ENCODE results near the gene DENND5B.

DENND5B gene

GRCh38 chr12:31368666-31369361 lies 222.1 kb downstream of the DENND5B start:
- no peak for DNase-seq

DNA sequence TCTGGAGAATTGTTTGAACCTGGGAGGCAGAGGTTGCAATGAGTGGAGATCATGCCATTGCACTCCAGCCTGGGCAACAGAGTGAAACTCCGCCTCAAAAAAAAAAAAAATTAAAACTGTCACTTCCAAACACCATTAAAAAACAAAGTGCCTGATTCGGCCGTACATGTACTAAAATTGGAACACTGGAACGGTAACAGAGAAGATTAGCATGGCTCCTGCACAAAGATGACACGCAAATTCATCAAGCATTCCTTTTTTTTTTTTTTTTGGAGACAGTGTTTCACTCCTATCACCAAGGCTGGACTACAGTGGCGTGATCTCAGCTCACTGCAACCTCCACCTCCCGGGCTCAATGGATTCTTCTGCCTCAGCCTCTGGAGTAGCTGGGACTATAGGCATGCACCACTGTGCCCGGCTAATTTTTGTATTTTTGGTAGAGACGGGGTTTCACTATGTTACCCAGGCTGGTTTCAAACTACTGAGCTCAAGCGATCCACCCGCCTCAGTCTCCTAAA lies 224.8 kb downstream of the DENND5B start:
- DNase-seq, result no peak

- no peak for DNase-seq
Measured at GRCh38 chr12:31363831-31364230, 227.1 kb downstream of the DENND5B start.

DNA sequence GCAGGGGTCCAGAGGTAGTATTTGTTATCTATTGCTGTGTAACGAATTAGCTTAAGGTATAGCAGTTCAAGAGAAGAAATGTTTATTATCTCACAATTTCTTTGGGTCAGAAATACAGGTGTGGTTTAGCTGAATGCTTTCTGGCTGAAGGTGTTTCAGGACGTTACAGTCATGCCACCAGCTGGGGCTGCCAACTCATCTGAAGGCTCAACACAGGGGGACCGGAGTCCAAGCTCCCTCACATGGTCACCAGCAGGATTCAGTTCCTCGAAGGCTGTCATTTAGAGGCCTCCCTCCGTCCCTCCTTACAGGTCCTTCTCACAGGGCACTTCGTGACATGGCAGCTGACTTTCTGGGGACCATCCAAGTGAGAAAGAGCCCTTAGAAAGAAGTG lies 227.5 kb downstream of the DENND5B start:
- DNase-seq, result no peak

GRCh38 chr12:31362759-31363415 lies 228.0 kb downstream of the DENND5B start:
- peak; percentile 18 for DNase-seq

DNA sequence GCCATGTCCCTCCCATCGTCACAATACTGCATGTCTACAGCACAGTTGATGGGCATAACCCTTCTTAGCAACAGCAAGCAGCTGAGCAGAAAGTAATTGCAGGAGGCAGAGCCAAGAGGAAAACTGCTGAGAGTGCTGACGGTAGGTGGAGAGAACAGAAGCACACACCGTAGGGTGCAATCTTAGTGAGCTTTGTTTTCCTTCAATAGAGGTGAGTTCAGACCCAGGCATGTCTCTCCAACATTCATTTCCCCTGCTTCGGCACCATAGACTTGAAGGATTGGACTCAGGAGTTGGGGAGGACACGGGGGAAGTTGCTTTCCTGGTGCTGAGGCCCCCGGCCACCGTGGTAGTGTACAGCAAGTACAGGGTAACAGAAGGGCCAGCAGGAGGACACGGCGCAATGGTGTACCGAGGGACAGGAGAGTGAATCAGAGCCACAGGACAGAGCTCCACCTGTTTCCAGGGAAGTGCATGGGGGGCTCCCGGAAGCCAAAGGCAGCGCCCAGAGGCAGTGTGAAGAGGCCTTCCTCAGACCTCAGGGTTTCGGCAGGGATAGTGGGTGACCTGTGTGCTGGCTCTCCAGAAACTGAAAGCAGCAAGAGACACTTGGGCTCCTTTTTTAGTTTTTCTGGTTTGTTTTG lies 228.7 kb downstream of the DENND5B start:
- DNase-seq, result no peak

- DNase-seq, result no peak
Measured at GRCh38 chr12:31361730-31362114, 229.2 kb downstream of the DENND5B start.

DNA sequence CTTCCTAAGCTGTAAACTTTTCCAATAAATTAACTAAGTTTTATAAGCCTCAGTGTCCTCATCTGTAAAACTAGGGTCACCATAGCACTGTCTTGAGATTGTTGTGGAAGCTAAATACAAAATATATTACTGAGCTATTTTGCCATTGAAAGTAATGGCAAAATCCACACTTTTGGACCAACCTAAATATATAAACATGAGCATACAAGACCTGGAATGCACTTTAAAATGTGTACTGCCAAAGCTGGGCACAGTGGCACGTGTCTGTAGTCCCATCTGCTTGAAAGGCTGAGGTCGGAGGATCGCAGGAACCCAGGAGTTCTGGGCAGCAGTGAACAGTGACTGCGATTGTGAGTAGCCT lies 235.2 kb downstream of the DENND5B start:
- no peak for DNase-seq

DNA sequence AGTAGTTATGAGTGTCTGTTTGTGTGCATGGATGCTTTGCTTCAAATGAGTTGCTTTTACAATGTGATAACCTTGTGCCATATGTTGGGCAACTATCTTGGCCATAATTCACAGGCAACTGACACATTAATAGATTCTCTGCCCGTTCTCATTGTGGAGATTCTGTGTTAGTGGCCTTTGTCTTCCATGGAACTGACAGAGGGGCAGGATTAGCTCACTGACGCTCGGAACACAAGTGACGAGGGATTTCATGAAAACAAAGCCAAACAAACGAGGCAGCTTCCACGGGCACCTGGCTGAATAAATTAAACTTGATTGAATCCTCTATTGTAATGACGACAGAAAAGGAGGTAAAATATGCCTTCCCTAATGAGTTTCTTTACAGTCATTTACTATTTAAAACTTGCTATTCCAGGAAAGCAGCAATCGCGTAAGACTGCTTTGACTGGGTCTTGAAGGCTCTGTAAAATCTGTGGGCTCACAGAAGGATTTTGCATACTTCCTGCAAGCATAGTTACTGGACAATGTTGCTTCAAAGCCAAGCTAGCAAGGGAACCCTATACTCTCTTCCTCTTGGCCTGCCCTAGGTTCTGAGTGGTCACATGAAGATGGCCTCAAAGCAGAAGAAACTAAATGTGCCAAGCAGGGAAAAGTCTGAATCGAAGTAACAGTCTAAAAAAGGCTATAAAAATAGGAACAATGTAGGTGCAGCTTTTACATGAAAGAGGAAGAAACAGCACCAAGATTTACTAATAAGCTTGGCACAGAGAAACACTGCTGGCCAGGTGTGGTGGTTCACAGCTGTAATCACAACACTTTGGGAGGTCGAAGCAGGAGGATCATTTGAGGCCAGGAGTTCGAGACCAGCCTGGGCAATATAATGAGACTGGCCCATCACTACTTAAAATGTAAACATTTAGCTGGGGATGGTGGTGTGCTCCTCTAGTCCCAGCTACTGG lies 236.9 kb downstream of the DENND5B start:
- DNase-seq, result no peak

- no peak for DNase-seq
Measured at GRCh38 chr12:31346267-31346666, 244.7 kb downstream of the DENND5B start.

- DNase-seq, result no peak
Measured at GRCh38 chr12:31343139-31343538, 247.8 kb downstream of the DENND5B start.

DNA sequence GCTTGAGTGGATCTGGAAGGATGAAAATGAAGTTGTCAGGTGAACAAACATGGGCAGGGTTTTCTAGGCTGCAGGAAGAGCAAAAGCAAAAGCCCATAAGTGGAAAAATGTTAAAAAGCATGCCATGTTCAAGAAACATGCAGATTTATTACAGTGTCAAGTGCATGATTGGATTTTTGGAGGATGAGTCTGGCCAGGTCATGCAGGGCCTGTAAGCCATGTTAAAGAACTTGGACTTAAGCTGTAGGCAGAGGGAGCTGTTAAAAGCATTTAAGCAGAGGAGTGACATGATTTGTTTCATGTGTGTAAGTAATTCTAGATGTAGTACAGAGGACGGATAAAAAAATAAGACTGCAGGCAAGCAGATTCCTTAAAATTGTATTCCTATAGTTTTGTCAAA lies 248.7 kb downstream of the DENND5B start:
- DNase-seq, result no peak

GRCh38 chr12:31339831-31340622 lies 250.9 kb downstream of the DENND5B start:
- no peak for DNase-seq

- DNase-seq, result no peak
Measured at GRCh38 chr12:31337952-31338351, 253.0 kb downstream of the DENND5B start.
